Measurements from ENCODE around the gene SLC35F4. TPM values are rescaled to one million over a fixed set of nuclear protein-coding genes. Genes with fewer than 3 reads are reported as not detected.

The SLC35F4 gene
- total RNA-seq, 1 donor from 2014 or later = not detected

DNA sequence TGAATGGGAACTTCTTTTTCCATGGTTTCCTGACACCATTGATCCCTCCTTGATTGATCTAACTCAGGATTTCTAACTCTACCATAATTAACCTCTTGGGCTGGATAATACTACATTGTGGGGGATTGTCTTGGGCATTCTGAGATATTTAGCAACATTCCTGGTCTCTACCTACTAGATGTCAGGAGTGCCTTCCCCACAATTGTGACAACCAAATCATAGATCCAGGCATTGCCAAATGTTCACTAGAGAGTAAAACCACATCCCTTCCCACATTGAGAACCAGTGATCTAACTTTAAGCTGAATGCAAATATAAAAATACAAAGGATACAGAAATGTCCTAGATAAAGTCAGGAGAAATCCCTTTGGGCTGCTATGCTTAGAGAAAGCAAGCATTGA, 335.3 kb downstream of the SLC35F4 start:
- H3K27ac ChIP-seq (ENCODE audit: low read depth, low read length) = no peak overlapping the region
- no peak overlapping the region for H3K4me3 ChIP-seq (ENCODE audit: low read length in 3 of 3)
- no peaks in the 10 kb centered on the region for H3K9me3 ChIP-seq (ENCODE audit: control insufficient read depth in 3 of 3, low read length in 3 of 3)
- H3K27me3 ChIP-seq (ENCODE audit: control insufficient read depth in 3 of 3, insufficient read depth in 3 of 3, low read length in 3 of 3) = no peaks in the 10 kb centered on the region
- no peaks in the 10 kb centered on the region for H3K4me1 ChIP-seq (ENCODE audit: control insufficient read depth in 3 of 3, insufficient read depth in 3 of 3, low read length in 3 of 3)
- H3K9ac ChIP-seq (ENCODE audit: low read depth in 1 of 3, low read length in 3 of 3) = no peak overlapping the region
- no peaks in the 10 kb centered on the region for H3K36me3 ChIP-seq (ENCODE audit: control insufficient read depth in 3 of 3, insufficient read depth in 3 of 3, low read length in 3 of 3)

GRCh38 chr14:57526942-57527341, 338.9 kb downstream of the SLC35F4 start:
- peaks cover 0 to 6% (median 3%) of the 10 kb centered on the region in 3 donors for H3K9me3 ChIP-seq (ENCODE audit: control insufficient read depth in 3 of 3, low read length in 3 of 3)
- no peaks in the 10 kb centered on the region for H3K4me1 ChIP-seq (ENCODE audit: control insufficient read depth in 3 of 3, insufficient read depth in 3 of 3, low read length in 3 of 3)
- H3K36me3 ChIP-seq (ENCODE audit: control insufficient read depth in 3 of 3, insufficient read depth in 3 of 3, low read length in 3 of 3) = no peaks in the 10 kb centered on the region
- H3K9ac ChIP-seq (ENCODE audit: low read depth in 1 of 3, low read length in 3 of 3) = no peak overlapping the region
- no peak overlapping the region for H3K4me3 ChIP-seq (ENCODE audit: low read length in 3 of 3)
- no peaks in the 10 kb centered on the region for H3K27me3 ChIP-seq (ENCODE audit: control insufficient read depth in 3 of 3, insufficient read depth in 3 of 3, low read length in 3 of 3)
- H3K27ac ChIP-seq (ENCODE audit: low read depth, low read length) = no peak overlapping the region

GRCh38 chr14:57519043-57519442, 346.8 kb downstream of the SLC35F4 start:
- no peaks in the 10 kb centered on the region for H3K4me1 ChIP-seq (ENCODE audit: control insufficient read depth in 3 of 3, insufficient read depth in 3 of 3, low read length in 3 of 3)
- H3K9ac ChIP-seq (ENCODE audit: low read depth in 1 of 3, low read length in 3 of 3) = no peak overlapping the region
- peaks cover 0 to 6% (median 3%) of the 10 kb centered on the region in 3 donors for H3K9me3 ChIP-seq (ENCODE audit: control insufficient read depth in 3 of 3, low read length in 3 of 3)
- H3K4me3 ChIP-seq (ENCODE audit: low read length in 3 of 3) = no peak overlapping the region
- no peak overlapping the region for H3K27ac ChIP-seq (ENCODE audit: low read depth, low read length)
- no peaks in the 10 kb centered on the region for H3K27me3 ChIP-seq (ENCODE audit: control insufficient read depth in 3 of 3, insufficient read depth in 3 of 3, low read length in 3 of 3)
- no peaks in the 10 kb centered on the region for H3K36me3 ChIP-seq (ENCODE audit: control insufficient read depth in 3 of 3, insufficient read depth in 3 of 3, low read length in 3 of 3)

Measured in skeletal muscle tissue (tissue), 4 donors.